T-helper 2 cell treated with Interferon-gamma antibody and Interleukin-4, amounts not matched to agents 100 ng/mL and 5 ng/mL, for 36 hours (primary cell): ENCODE data around the gene CRIP3. TPM values are rescaled to one million over a fixed set of nuclear protein-coding genes. Genes with fewer than 3 reads are reported as not detected.

Experiments used
- intact Hi-C: fragments of 100-400 bp; cut with micrococcal nuclease; formaldehyde crosslinking; loops from one replicate; pipeline ENCODE4 v1.15.1; 2023
- total RNA-seq: library from RNA; stranded (reverse); gene quantifications from 2 replicates; pipeline ENCODE4 v1.2.3, GENCODE V29; 2022

The CRIP3 gene
- total RNA-seq, 1 donor from 2014 or later: 0.23 TPM

- intact Hi-C loops: no loop called here
Observed at GRCh38 chr6:43290905-43291355, 17.7 kb downstream of the CRIP3 start.

GRCh38 chr6:43290339-43290904 is 18.2 kb downstream of the CRIP3 start:
- intact Hi-C loops: no loop called here

GRCh38 chr6:43287717-43288679 is 20.6 kb downstream of the CRIP3 start:
- intact Hi-C loops: no loop called here

GRCh38 chr6:43286980-43287716 is 21.5 kb downstream of the CRIP3 start:
- intact Hi-C loops: no loop called here

GRCh38 chr6:43286456-43286979 is 22.1 kb downstream of the CRIP3 start:
- intact Hi-C loops: no loop called here

- intact Hi-C loops: no loop called here
Observed at GRCh38 chr6:43285832-43286231, 22.8 kb downstream of the CRIP3 start.

- intact Hi-C loops: no loop called here
Observed at GRCh38 chr6:43284991-43285781, 23.4 kb downstream of the CRIP3 start.

GRCh38 chr6:43283905-43284304 is 24.7 kb downstream of the CRIP3 start:
- intact Hi-C loops: no loop called here

GRCh38 chr6:43283514-43283901 is 25.1 kb downstream of the CRIP3 start:
- intact Hi-C loops: no loop called here

GRCh38 chr6:43282636-43283513 is 25.8 kb downstream of the CRIP3 start:
- intact Hi-C loops: no loop called here

GRCh38 chr6:43282060-43282459 is 26.6 kb downstream of the CRIP3 start:
- intact Hi-C loops: no loop called here

GRCh38 chr6:43280234-43280633 is 28.4 kb downstream of the CRIP3 start:
- intact Hi-C loops: no loop called here

- intact Hi-C loops: no loop called here
Observed at GRCh38 chr6:43278524-43279078, 30.0 kb downstream of the CRIP3 start.

- intact Hi-C loops: no loop called here
Observed at GRCh38 chr6:43277643-43278523, 30.7 kb downstream of the CRIP3 start.

GRCh38 chr6:43277306-43277642 is 31.4 kb downstream of the CRIP3 start:
- intact Hi-C loops: no loop called here

GRCh38 chr6:43276577-43277305 is 31.9 kb downstream of the CRIP3 start:
- intact Hi-C loops: no loop called here

- intact Hi-C loops: no loop called here
Observed at GRCh38 chr6:43275801-43276576, 32.6 kb downstream of the CRIP3 start.
